ENCODE measurements around the gene PTPN23. TPM values are rescaled to one million over a fixed set of nuclear protein-coding genes. Genes with fewer than 3 reads are reported as not detected.

Gene PTPN23
- total and polyA plus RNA-seq, 2 donors from 2014 or later = 12.6 to 48.5 TPM

DNA sequence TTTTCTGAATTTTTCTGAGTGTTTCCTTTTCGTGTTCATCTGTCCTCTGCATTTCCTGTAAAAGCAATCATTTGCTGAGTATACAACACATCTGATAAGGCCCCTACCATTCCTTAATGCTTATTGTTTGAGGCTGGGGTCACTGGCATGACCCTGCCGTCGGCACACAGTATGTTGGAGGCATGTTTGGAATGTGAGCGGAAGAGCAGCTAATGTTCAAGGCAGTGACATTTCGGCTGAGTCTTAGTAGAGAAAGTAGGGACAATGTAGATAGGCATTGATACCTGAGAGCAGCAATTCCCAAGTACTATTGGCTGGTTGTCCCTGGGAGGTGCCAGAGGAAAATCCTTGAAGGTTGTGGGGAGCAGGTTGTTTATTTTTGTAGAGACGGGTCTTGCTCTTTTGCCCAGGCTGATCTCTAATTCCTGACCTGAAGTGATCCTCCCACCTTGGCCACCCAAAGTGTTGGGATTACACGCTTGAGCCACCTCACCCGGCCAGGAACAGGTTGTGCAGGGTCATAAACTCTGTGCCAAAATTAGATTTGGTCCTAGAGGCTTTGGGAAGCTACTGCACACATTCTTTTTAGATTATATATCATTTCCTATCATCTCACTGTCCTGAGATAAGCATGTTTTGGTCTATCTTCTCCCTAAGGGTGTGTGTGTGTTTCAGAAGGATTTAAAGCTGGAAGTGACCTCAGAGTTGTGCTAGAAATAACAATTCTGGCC, 13.5 kb downstream of the PTPN23 start:
- H3K9ac ChIP-seq (ENCODE audit: low read length in 3 of 3) = peak overlapping the region in 1 of 3 donors; percentile 8
- FAIRE-seq = no peak
- TF ChIP-seq, protein P1, sequence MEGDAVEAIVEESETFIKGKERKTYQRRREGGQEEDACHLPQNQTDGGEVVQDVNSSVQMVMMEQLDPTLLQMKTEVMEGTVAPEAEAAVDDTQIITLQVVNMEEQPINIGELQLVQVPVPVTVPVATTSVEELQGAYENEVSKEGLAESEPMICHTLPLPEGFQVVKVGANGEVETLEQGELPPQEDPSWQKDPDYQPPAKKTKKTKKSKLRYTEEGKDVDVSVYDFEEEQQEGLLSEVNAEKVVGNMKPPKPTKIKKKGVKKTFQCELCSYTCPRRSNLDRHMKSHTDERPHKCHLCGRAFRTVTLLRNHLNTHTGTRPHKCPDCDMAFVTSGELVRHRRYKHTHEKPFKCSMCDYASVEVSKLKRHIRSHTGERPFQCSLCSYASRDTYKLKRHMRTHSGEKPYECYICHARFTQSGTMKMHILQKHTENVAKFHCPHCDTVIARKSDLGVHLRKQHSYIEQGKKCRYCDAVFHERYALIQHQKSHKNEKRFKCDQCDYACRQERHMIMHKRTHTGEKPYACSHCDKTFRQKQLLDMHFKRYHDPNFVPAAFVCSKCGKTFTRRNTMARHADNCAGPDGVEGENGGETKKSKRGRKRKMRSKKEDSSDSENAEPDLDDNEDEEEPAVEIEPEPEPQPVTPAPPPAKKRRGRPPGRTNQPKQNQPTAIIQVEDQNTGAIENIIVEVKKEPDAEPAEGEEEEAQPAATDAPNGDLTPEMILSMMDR (IDR thresholded peaks at IDR 0.05; ENCODE audit: borderline replicate concordance, extremely low read depth, insufficient read depth) = peak; percentile 1
- peak overlapping the region; percentile 10 to 37 for H3K27ac ChIP-seq (ENCODE audit: low read depth in 2 of 2, low read length in 2 of 2)
- peak in 4 of 5 donors; percentile 41 to 72 (median 56) for DNase-seq
- H3K27me3 ChIP-seq (ENCODE audit: control insufficient read depth, insufficient read depth, low read length) = no peaks in the 10 kb centered on the region
- H3K4me1 ChIP-seq (ENCODE audit: control insufficient read depth in 2 of 3, insufficient read depth in 2 of 3, low read depth in 1 of 3, low read length in 3 of 3) = peaks cover 3 to 32% (median 26%) of the 10 kb centered on the region in 3 donors
- no peaks in the 10 kb centered on the region for H3K9me3 ChIP-seq (ENCODE audit: control insufficient read depth in 2 of 3, insufficient read depth in 1 of 3, low read length in 3 of 3)
- peak overlapping the region in 1 of 3 donors; percentile 46 for H3K4me3 ChIP-seq (ENCODE audit: low read length in 3 of 3)
- H3K36me3 ChIP-seq (ENCODE audit: control insufficient read depth in 2 of 3, insufficient read depth in 3 of 3, low read length in 3 of 3) = peaks cover 0 to 6% (median 3%) of the 10 kb centered on the region in 3 donors
- intact Hi-C loops (cut with DNase I) = no loop called here

- DNase-seq (peak in 2 of 5 donors; percentile 17 to 39), FAIRE-seq (no peak)
- H3K9ac ChIP-seq (ENCODE audit: low read length in 3 of 3) = no peak overlapping the region
- peak overlapping the region in 1 of 2 donors; percentile 9 for H3K27ac ChIP-seq (ENCODE audit: low read depth in 2 of 2, low read length in 2 of 2)
- no peak overlapping the region for H3K4me3 ChIP-seq (ENCODE audit: low read length in 3 of 3)
- TF ChIP-seq, protein P1 (IDR thresholded peaks at IDR 0.05; ENCODE audit: borderline replicate concordance, extremely low read depth, insufficient read depth) = no peak
- H3K27me3 ChIP-seq (ENCODE audit: control insufficient read depth, insufficient read depth, low read length) = no peaks in the 10 kb centered on the region
- intact Hi-C loops (cut with DNase I) = no loop called here
- H3K36me3 ChIP-seq (ENCODE audit: control insufficient read depth in 2 of 3, insufficient read depth in 3 of 3, low read length in 3 of 3) = peaks cover 0 to 11% (median 3%) of the 10 kb centered on the region in 3 donors
- no peaks in the 10 kb centered on the region for H3K9me3 ChIP-seq (ENCODE audit: control insufficient read depth in 2 of 3, insufficient read depth in 1 of 3, low read length in 3 of 3)
- peaks cover 3 to 32% (median 26%) of the 10 kb centered on the region in 3 donors for H3K4me1 ChIP-seq (ENCODE audit: control insufficient read depth in 2 of 3, insufficient read depth in 2 of 3, low read depth in 1 of 3, low read length in 3 of 3)
Observed at GRCh38 chr3:47394881-47395280, 14.1 kb downstream of the PTPN23 start.

DNA sequence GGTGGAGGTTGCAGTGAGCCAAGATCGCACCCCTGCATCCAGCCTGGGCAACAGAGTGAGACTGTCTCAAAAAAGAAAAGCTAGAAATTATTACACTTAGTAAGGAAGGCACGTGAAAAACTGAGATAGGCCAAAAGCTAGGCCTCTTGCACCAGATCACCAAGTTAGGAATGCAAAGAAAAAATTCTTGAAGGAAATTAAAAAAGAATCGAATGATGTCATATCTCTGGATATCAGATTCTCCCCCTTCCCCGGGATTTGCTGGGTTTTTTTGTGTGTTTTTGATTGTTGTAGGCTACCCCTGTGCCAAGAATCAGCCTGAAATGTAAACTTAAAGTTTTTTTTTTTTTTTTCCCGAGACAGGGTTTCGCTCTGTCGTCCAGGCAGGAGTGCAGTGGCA, 17.4 kb downstream of the PTPN23 start:
- Histone ChIP-seq H3K9ac (ENCODE audit: low read length in 3 of 3) (no peak overlapping the region), H3K4me3 (ENCODE audit: low read length in 3 of 3) (no peak overlapping the region), H3K27me3 (ENCODE audit: control insufficient read depth, insufficient read depth, low read length) (no peaks in the 10 kb centered on the region), H3K4me1 (ENCODE audit: control insufficient read depth in 2 of 3, insufficient read depth in 2 of 3, low read depth in 1 of 3, low read length in 3 of 3) (peaks cover 3 to 24% (median 23%) of the 10 kb centered on the region in 3 donors), H3K27ac (ENCODE audit: low read depth in 2 of 2, low read length in 2 of 2) (no peak overlapping the region), H3K9me3 (ENCODE audit: control insufficient read depth in 2 of 3, insufficient read depth in 1 of 3, low read length in 3 of 3) (no peaks in the 10 kb centered on the region), H3K36me3 (ENCODE audit: control insufficient read depth in 2 of 3, insufficient read depth in 3 of 3, low read length in 3 of 3) (peaks cover 0 to 13% (median 3%) of the 10 kb centered on the region in 3 donors)
- DNase-seq = no peak
- no peak for FAIRE-seq
- TF ChIP-seq, protein P1 (IDR thresholded peaks at IDR 0.05; ENCODE audit: borderline replicate concordance, extremely low read depth, insufficient read depth) = no peak
- intact Hi-C loops (cut with DNase I) = no loop called here
